H54 (cell line): Measurements from ENCODE around the gene FAM98B.
"Not testable (repeated sequence)": the region's sequence is repeated elsewhere in the genome, so short reads cannot be mapped to it uniquely, and the experiment has no call there.

Experiments used
- DNase-seq: peaks from one replicate; pipeline ENCODE4 v3.0.0; 2011; ENCODE audit warnings: low spot score, mixed read lengths; ENCODE audit not compliant: insufficient read length
- FAIRE-seq: peaks from 3 replicates; lab custom pipeline; 2011; peaks lifted over from hg19 to GRCh38; lab: Jason Lieb, UNC
- POLR2A ChIP-seq: IDR thresholded peaks from 2 replicates; pipeline ENCODE4 v1.6.1; 2011; ENCODE audit warnings: low read depth, mild to moderate bottlenecking, low read length

Gene FAM98B

DNA sequence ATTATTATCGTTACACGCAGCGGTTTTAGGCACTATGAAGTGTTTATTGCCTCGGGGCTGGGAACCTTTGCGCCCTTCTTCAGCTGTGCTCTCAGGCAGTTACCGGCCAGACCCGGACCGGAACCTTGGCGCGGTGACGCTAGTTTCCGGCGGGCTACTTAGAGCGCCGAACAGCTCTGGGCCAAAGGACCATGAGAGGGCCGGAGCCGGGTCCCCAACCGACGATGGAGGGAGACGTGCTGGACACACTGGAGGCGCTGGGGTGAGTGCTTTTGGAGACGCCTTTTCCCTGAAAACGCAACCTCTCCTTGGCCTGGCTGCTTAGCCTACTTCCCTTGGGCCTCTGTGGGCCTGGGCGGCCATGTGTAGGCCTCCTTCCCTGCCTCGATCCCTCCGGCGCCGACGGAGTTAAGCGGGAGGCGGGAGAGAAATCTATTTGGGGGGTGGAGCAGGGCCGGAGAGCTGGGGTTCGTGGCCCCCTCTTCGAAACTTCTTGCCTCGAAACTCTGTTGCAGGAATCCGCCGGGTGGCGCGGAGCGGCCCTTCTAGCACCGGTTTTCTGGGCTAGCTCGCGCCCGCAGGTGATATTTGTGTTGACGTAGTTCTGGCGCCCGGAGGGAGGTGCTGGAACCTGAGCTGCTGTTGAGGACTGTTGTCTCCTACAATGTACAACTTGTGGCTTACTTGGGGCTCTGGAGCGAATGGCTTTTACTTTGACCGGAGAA lies at the start of gene FAM98B:
FAM98B (plus strand) TSS at position 157 of the 725 bp plus-strand sequence; CDS start at position 192, 35 bp downstream.
- DNase-seq = peak; percentile 66
- peak; percentile 72 for FAIRE-seq
- TF ChIP-seq POLR2A = no peak; the same call in 1 of the 2 replicates

DNA sequence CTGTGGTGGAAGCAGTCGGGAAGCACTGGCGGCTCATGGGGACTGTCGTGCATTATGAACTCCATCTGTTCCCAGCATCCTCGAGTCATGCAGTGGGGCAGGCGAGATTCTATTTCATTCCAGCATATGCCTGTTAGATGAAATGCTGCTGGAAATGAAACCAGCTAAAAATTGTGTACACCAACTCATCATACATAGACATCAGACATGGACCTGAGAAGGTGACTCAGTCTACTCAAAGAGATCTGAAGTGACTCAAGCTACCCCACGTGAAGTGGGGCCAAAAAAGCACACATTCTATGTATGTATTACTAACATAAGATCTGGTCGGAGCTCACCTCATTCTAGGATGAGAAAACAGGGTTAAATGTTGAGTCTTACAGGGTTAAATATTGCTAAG lies 47.5 kb upstream of the FAM98B start:
- no peak for TF ChIP-seq POLR2A
- FAIRE-seq (no peak), DNase-seq (no peak)

DNA sequence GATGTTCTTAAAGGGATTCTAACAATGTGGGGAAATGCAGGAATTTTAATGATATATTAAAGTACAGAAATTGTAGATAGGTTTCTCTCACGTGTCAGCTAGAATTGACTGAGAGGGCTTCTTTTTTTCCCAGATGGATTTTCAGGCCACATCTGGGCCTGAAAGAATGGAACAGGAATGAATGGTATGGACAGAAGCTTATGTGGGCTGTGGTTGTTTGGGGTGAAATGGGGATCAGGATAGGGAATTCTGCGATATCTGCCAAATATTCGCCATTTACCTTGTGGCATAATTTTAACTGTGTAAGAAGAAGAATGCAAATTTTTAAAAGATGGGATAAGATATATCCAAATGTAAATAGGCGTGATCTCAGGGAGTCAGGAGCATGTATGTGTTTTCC lies 45.4 kb upstream of the FAM98B start:
- TF ChIP-seq POLR2A = no peak

DNA sequence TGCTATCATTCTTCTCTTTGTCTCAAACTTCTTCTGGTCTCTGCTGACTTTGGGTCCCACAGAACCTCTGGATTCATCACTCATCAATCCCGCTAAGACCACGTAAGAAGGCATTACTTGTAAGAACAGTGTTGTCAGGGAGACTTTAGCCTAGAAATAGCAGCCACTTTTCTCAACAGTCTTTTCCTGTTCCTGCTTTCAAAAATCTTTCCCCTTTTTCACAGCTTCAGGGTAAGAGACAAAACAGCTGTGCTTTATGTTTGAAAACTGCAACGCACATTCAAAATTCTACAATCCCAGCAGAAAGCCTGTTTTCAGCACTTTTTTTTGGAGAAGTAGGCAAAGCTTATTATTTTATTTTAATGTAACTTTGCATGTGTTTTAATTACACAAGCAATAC lies 42.0 kb upstream of the FAM98B start:
- FAIRE-seq (no peak), DNase-seq (no peak)
- TF ChIP-seq POLR2A = no peak

More for the DNA sequence above, 45.4 kb upstream of the FAM98B start:
- FAIRE-seq (no peak), DNase-seq (no peak)

DNA sequence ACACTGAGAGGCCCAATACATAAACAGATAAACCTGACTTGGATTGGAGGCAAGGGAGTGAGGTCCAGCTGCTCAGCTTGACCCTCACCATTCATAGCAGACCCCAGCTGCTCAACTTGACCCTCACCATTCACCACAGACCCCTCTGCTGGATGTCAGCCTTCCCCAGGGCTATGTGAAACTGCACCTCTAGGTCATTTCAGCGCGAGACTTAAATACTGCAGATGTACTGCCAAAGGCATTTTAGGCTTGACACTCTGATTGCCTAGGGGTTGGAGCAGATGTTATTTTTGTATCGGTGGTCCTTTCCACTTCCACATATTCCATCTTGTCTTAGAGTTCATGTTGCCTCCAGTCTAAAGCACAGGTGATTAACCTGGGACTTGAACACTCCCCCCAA lies 41.5 kb upstream of the FAM98B start:
- no peak for TF ChIP-seq POLR2A

DNA sequence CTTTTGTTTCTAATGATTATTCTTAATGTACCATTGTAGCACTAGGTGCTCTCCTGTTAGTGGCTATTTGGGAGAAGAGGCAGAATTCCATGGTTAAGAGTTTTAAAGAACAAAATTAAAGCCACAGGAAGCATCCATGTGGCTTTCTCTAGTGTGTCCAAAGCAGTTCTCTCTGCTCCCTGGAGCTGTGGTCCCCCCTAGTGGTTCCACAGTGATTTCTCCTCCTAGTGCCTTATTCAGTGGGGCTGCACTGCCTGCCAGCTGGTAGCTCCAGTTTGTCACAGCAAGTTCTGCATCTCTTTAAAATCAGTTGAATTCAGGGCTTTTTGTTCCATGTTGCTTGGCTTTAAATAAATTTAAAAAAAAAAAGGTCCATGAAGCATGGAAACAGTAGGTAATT lies 39.6 kb upstream of the FAM98B start:
- FAIRE-seq = peak; percentile 75
- DNase-seq = peak; percentile 26

More for the DNA sequence above, 41.5 kb upstream of the FAM98B start:
- DNase-seq (no peak), FAIRE-seq (no peak)

DNA sequence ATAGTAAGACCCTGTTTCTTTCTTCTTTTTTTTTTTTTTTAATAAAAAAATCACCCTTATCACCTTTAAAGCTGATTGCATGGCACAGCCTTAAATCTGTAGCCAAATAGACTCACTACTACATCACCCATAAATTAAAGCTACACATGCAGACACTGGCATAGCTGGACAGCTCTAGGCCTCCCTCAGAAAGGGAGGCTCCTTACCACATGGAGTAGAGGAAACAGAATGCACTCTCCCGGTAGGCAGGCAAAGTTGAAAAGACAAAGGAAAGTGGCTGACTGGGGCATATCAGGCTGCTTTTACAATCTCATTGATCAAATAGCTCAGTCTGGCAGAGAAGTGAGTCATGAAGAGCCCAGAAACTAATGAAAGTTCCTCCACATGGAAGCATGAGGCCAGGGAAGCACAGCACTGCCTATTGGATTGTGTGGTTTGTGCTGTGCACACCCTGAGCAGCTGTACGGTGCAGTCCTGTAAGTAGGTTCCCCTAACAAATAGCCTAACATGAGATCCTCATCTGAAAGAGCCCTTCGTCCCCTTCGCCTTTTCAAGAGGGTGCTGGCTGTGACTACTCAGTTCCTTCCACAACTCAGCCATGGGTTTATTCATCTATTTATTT lies 32.7 kb upstream of the FAM98B start:
- DNase-seq (no peak), FAIRE-seq (no peak)
- no peak for TF ChIP-seq POLR2A

More for the DNA sequence above, 39.6 kb upstream of the FAM98B start:
- TF ChIP-seq POLR2A = no peak

DNA sequence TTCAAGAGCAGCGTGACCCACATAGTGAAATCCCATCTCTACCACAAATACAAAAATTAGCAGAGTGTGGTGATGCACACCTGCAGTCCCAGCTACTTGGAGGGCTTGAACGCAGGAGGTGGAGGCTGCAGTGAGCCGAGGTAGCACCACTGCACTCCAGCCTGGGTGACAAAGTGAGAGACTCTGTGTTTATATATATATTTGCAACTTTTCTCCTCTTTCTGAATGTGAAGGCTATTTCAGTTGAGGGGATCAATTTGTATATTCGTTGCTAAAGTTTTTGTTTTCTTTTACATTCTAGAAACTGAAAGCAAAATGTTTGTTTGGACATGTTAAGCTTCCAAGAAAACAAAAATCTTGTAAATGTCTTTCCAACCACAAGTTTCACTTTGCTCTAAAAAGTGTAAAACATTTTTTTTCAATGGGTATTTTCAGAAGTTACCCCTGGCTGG lies 29.8 kb upstream of the FAM98B start:
- DNase-seq (no peak), FAIRE-seq (no peak)
- TF ChIP-seq POLR2A = no peak

DNA sequence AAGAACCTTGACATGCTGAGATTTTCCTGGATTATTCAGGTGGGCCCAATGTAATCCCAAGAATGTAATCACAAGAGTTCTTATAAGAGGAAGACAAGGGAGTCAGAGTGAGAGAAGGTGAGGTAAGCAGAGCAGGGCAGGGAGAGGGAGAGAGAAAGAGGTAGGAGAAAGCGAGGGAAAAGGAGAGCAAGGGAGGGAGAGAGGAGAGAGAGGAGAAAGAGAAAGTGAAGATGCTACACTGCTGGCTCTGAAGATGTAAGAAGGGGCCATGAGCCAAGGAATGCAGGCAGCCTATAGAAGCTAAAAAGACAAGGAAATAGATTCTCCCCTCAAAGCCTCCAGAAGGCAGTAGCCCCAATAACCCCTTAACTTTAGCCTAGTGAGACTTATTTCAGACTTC lies 28.7 kb upstream of the FAM98B start:
- DNase-seq = no peak
- TF ChIP-seq POLR2A = no peak
- FAIRE-seq = no peak

DNA sequence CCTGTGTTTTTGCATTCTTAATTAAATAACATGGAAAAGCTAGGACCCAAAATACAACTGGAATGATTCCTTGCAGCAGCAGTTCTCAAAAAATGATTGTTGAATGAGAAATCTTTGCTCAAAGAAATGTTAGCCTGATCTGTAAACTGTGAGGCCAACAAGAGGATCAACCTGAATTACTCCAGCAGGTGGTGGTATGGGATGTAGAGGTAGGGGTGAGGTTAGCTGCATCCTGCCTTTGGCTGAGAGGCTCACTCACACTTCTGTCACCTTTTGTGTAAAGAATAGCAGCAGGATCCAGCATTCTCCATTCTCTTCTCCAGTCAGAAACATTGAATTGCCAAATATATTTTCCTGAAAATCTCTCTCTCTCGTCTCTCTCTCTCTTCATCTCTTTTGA lies 26.5 kb upstream of the FAM98B start:
- DNase-seq (no peak), FAIRE-seq (no peak)
- TF ChIP-seq POLR2A = no peak

DNA sequence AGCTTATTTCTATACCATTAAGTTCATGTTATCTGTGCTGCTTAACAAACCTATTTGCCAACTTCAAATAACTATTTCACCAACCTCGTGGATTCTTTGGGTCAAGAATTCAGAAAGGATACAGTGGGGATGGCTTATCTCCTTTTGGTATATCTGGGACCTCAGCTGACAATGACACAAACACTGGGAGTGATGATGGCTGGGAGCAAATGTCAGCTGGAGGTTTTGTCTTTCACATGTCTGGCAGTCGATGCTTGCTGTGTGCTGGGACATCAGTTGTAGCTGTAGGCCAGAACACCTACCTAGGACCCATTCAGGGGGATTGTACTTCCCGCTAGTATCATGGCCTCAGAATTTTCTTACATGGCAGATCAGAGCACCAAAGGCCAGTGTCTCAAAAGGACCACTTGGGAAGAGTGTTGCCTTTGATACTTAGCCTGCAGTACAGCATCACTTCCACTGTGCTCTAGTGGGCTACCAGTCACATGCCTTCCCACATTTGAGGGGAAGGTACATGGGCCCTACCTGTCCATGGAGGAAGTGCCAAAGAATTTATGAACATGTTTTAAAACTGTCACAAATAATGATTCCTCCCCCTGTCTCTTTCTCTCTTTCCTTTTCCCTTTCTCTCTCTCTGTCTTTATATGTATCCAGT lies 23.7 kb upstream of the FAM98B start:
- DNase-seq = no peak
- no peak for TF ChIP-seq POLR2A
- no peak for FAIRE-seq

DNA sequence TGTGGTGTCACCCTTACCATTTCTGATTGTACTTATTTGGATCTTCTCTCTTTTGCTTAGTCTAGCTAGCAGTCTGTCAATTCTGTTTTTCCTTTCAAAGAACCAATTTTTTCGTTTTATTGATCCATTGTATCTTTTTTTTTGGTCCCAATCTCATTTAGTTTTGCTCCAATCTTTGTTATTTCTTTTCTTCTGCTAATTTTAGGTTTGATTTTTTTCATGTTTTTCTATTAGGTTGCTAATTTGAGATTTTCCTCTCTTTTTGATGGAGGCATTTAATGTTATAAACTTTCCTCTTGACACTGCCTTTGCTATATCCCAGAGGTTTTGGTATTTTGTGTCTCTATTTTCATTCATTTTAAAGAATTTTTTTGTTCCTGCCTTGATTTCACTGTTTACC lies 16.9 kb upstream of the FAM98B start:
- FAIRE-seq (no peak), DNase-seq (no peak)
- TF ChIP-seq POLR2A = no peak

DNA sequence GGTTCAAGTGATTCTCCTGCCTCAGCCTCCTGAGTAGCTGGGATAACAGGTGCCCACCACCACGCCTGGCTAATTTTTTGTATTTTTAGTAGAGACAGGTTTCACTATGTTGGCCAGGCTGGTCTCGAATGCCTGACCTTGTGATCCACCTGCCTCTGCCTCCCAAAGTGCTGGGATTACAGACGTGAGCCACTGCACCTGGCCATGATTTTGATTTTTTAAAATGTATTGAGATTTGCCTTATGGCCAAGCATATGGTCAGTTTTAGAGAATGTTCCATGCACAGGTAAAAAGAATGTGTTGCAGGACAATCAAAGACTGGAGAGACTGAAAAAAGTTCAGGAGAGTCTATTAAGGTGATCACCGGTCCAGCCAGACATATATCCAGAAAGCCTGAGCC lies 16.3 kb upstream of the FAM98B start:
- FAIRE-seq, DNase-seq: not testable (repeated sequence)

DNA sequence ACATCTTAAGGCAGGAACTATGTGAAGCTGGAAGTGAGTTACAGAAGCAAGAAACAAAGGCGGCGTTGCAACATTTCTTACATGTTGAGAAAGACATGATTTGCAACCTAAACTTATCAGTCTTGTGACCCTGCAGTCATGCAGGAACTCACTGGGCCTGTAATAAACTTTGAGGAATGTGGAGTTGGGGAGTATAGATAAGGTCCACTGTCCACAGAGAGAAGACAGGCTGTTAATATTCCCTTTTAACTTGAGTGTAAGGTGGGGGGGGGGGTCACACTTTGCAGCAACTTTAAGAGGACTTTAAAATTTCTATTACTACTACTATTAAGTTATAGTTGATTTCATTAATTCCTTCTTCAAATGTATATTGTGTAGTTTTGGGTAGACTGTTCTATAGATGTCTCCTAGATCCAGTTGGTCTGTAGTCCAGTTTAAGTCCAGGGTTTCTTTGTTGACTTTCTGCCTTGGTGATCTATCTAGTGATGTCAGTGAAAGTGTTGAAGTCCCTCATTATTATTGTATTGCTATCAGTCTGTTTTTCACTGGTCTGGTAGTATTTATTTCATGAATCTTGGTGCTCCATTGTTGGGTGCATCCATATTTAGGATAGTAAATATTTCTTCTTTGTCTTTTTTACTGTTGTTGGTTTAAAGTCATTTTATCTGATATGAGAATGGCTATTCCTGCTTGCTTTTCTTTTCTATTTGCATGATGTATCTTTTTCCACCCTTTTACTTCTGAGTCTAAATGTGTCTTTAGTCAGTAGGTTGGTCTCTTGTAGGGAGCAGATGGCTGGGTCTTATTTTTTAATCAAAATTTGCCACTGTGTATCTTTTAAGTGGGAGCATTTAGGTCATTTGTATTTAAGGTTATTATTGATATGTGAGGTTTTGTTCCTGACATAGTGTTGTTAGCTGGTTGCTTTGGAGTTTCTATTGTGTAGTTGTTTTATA lies 15.6 kb upstream of the FAM98B start:
- no peak for FAIRE-seq
- no peak for TF ChIP-seq POLR2A
- DNase-seq = no peak
